Stimulated activated memory B cell treated with anti-CD40 and anti-IgM and Interleukin-4, amounts not matched to agents 10 μg/mL and 1 μg/mL and 100 μg/mL, for 72 hours (primary cell): ENCODE results near the gene ETS1.

Experiments
- ATAC-seq: fragments of 150-1000 bp; cut with Tn5 transposase; 2 replicates; pipeline ENCODE4 v1.10.0; 2021
- H3K27ac Mint-ChIP-seq: one replicate; pipeline ENCODE4 v1.8.0; 2022; ENCODE audit warnings: mild to moderate bottlenecking, mixed read lengths
- H3K27me3 Mint-ChIP-seq: one replicate; pipeline ENCODE4 v1.8.0; 2022; ENCODE audit warnings: mixed read lengths
- H3K36me3 Mint-ChIP-seq: one replicate; pipeline ENCODE4 v1.8.0; 2022; ENCODE audit warnings: mixed read lengths
- H3K4me1 Mint-ChIP-seq: one replicate; pipeline ENCODE4 v1.8.0; 2022; ENCODE audit warnings: mixed read lengths
- H3K4me3 Mint-ChIP-seq: one replicate; pipeline ENCODE4 v1.8.0; 2022; ENCODE audit warnings: mild to moderate bottlenecking, moderate library complexity, mixed read lengths
- H3K9me3 Mint-ChIP-seq: one replicate; pipeline ENCODE4 v1.8.0; 2022; ENCODE audit warnings: mixed read lengths

The ETS1 gene

DNA sequence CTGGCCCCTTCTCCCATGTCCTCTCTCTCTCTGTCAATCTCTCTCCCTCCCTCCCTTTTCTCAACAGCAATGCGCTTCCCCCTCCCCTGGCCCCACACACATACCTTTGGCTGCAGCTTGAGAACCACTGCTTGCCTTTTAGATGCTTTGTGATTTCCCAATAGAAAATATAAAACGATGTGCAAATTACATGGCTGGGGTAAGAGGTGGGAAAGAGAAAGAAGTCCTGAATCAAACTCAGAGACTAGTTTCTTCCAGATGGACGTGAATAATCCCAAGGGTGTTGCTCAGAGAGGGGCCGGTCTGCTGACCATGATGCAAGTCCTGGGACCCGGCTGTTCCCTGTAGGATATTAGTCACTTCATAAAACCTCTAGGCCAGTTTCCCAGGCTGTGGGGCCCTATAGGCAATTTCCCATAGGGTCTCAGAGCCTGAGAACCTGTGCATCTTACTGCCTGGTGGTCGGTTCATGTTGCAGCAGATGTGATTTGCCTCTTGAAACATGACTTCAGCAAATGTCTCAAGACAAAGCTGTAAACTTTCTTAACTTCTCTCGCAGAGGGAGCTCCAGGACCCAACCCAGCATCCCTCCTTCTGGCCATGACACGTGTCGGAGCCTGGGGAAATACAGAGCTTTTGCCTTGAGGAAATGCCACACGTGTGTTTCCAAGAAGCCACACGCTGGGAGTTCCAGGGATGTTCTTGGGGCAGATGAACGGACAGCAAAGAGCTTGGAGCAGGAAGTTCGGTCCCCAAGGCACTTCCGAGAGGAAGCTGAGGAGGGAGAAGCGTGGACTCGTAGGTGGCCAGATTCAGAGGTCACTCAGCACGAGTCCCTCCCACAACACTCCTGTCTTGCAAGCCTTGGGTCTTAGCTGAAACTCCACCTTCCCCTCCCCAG, 34.5 kb upstream of the ETS1 start:
- H3K4me1 Mint-ChIP-seq: peaks cover 89% of the 10 kb centered on the region
- no peak overlapping the region for H3K4me3 Mint-ChIP-seq
- peak overlapping the region; percentile 93 for H3K27ac Mint-ChIP-seq
- H3K27me3 Mint-ChIP-seq: no peaks in the 10 kb centered on the region
- no peaks in the 10 kb centered on the region for H3K36me3 Mint-ChIP-seq
- ATAC-seq: no peak
- no peaks in the 10 kb centered on the region for H3K9me3 Mint-ChIP-seq

DNA sequence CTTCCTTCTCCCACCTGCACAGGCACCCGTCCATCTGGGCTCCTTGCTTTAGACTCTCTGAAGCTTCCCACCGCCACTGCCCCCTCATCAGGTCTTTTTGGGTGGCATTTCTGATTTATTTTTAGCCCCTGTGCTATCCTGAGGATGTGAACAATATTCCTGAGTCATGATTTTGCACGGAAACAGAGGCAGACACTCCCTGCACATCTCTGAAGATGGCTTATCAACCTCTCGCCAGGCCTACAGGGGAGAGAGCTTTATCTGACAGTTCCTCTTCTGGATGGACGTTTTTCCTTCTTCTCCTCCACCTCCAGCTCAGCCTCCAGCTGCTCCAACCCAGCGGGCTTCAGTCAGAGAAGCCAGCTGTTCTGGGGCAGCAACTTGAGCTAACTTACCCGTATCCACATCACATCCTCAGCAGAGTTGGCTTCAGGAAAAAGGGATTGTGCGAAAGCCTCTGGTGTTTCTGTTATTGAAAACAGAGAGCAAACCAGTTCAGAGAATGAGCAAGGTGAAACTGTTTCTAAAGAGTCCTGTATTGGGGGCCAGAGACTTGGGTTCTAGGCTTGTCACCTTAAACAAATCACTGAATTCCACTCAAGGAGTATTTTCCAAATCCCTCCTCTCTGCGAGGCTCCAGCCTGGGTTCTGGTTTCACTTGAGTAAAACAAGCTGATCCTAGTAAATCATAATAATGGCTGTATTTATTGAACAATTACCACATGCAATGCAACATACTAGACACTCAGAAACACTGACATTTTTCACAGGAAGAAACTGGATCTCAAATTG, 33.1 kb upstream of the ETS1 start:
- Mint-ChIP-seq H3K9me3 (no peaks in the 10 kb centered on the region), H3K36me3 (no peaks in the 10 kb centered on the region), H3K27ac (peak overlapping the region; percentile 93), H3K4me1 (peaks cover 80% of the 10 kb centered on the region), H3K27me3 (no peaks in the 10 kb centered on the region), H3K4me3 (no peak overlapping the region)
- no peak for ATAC-seq

DNA sequence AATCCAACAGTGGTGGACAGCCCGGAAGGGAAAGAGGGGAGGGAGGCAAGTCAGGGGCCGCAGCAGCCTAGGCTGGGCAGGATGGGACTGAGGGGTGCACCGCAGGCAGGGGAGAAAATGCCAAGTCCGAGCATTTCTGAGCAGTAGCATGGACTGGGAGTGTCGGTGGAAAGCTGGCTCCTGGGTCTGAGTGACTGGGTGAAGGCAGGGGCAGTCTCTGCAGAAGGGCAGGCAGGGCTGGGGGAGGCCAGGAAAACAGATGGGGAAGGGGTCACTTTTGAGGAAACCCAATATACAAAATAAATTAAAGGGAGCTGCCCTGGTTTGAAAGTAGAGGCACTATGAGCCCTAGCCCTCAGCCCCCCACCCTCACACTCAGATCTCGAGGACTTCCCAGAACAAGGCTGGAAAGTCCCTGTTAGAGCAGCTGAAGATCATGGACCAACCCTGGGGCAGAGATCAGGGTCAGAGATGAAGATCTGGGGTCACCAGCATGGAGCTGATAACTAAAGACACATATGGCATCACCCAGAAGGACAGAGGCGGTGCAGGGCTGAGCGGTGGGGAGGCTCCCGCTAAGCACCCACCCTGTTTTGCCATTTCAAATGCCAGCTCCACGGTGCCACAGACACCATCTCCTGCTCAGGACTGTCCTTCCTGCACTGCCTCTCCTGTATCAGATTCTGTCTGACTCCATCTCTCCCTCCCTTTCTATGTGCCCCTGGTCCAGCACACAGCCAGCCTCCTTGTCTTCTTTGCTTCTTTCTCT, 32.4 kb upstream of the ETS1 start:
- H3K4me1 Mint-ChIP-seq: peaks cover 80% of the 10 kb centered on the region
- no peaks in the 10 kb centered on the region for H3K27me3 Mint-ChIP-seq
- no peaks in the 10 kb centered on the region for H3K36me3 Mint-ChIP-seq
- no peaks in the 10 kb centered on the region for H3K9me3 Mint-ChIP-seq
- ATAC-seq: no peak
- H3K27ac Mint-ChIP-seq: peak overlapping the region; percentile 93
- no peak overlapping the region for H3K4me3 Mint-ChIP-seq

DNA sequence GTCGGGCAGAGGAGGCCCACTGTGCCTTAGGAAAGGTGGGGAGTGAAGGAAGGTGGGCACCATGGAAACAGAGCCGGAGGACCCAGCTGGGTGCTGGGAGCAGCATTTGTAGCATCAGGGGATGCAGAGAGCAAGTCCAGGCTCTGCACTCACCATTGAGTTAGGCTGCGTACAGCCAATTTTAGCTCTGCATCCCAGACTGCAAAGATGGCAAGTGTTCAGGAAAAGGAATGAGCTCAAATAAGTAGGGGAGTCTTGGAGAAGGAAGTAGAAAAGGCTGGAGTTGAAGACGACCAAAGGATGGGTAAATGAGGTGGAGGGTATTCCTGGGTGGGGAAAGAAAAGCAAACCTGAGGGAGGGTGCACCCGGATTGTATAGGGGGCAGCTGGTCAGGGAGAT, 31.6 kb upstream of the ETS1 start:
- Mint-ChIP-seq H3K4me1 (peaks cover 80% of the 10 kb centered on the region), H3K9me3 (no peaks in the 10 kb centered on the region), H3K27me3 (no peaks in the 10 kb centered on the region), H3K27ac (peak overlapping the region; percentile 93), H3K36me3 (no peaks in the 10 kb centered on the region), H3K4me3 (no peak overlapping the region)
- no peak for ATAC-seq

DNA sequence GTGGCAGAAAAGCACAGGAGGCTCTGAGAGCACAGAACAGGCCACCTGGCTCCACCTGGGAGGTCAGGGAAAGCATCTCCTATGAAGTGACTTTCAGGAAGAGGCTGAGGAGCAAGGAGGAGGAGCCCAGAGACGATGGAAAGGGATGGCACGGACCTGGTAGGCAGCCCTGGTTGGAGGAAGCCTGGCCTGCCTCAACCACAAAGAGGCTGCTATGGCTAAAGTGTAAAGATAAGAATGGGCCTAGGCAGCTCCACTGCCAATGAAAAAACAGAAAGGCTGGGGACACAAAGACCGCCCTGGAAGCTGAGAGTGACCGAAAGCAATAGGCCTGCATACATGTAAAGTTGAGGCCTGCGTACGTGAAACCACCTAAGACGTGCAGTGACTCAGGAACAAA, 31.2 kb upstream of the ETS1 start:
- Mint-ChIP-seq H3K27ac (peak overlapping the region; percentile 93), H3K4me3 (no peak overlapping the region), H3K9me3 (no peaks in the 10 kb centered on the region), H3K27me3 (no peaks in the 10 kb centered on the region), H3K4me1 (peaks cover 80% of the 10 kb centered on the region), H3K36me3 (no peaks in the 10 kb centered on the region)
- ATAC-seq: no peak

DNA sequence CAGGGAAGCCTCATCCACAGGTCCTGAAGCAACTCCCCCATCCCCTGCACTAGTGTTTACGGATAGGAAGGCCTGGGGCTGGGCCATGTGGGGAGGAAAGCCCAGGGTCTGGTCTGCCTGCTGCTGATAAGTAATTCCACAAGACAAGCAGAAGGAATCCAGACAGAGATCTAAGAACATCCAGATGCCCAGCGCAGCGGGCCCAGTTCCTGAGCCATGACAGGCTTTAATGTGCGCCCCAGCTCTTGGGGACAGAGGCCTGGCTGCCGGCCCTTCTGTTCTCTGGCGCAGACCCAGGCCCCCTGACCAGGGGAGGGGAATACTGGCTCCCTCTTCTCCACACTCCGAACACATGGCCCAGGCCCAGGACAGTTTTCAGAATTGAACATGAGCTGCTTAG, 28.8 kb upstream of the ETS1 start:
- H3K36me3 Mint-ChIP-seq: no peaks in the 10 kb centered on the region
- H3K4me1 Mint-ChIP-seq: peaks cover 83% of the 10 kb centered on the region
- no peak for ATAC-seq
- no peak overlapping the region for H3K4me3 Mint-ChIP-seq
- H3K27me3 Mint-ChIP-seq: no peaks in the 10 kb centered on the region
- peak overlapping the region; percentile 93 for H3K27ac Mint-ChIP-seq
- H3K9me3 Mint-ChIP-seq: no peaks in the 10 kb centered on the region

DNA sequence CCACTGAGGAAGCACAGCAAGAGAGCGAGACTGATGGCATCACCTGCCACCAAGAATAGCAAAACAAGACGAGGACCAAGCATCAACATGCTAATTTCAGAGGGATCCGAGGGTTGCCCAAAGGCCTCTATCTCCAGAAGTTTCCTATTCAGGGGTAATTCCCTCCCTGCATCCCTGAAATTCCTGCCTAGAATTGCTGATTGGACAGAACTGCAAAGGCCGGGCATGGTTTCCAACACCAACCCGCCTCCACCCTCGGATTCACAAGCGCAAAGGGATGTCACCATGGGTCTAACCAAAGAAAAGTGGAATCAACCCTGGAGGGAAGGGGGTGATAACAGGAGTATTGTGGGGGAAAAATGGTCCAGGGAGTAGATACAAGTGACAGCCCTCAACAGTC, 28.3 kb upstream of the ETS1 start:
- Mint-ChIP-seq H3K9me3 (no peaks in the 10 kb centered on the region), H3K4me1 (peaks cover 86% of the 10 kb centered on the region), H3K4me3 (no peak overlapping the region), H3K27ac (peak overlapping the region; percentile 96), H3K27me3 (no peaks in the 10 kb centered on the region), H3K36me3 (no peaks in the 10 kb centered on the region)
- ATAC-seq: no peak

DNA sequence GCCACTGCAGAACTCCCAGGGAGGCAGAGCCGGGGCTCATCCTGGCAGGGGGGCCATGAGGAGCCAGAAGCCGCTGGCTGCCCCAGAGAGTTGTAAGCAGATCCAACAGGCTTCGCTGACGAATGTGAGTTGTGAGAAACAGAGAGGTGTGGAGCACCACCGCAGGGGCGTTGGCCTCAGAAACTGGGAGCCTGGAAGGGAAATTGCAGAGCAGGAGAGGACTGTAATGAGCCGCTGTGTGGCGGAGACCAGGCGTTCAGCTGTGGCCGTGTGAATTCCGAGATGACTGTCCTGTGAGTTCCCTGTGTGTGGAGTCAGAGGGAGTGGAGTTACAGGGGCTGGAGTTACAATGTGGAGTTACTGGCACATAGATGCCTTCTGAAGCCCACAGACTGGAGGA, 27.7 kb upstream of the ETS1 start:
- Mint-ChIP-seq H3K4me3 (no peak overlapping the region), H3K36me3 (no peaks in the 10 kb centered on the region), H3K27me3 (no peaks in the 10 kb centered on the region), H3K4me1 (peaks cover 86% of the 10 kb centered on the region), H3K9me3 (no peaks in the 10 kb centered on the region), H3K27ac (peak overlapping the region; percentile 96)
- ATAC-seq: no peak

DNA sequence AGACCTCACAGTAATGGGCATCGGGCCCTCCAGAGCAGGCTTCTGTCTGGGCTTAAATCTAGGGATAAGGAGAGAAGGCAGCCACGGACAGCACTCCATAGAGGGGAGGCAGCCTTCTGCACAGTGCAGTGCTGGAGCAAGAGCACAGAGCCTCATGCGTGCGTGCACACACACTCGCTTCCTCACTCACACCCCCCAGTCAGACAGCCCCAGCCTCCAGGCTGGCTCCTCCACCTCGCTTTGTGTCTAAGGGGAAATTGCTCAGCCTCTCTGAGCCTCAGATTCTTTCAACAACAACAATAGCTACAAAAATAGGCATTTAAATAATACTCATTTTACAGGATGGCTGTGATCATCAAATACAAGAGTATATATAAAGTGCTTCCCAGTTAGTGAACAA, 26.7 kb upstream of the ETS1 start:
- no peak overlapping the region for H3K4me3 Mint-ChIP-seq
- no peaks in the 10 kb centered on the region for H3K9me3 Mint-ChIP-seq
- peak overlapping the region; percentile 96 for H3K27ac Mint-ChIP-seq
- peaks cover 86% of the 10 kb centered on the region for H3K4me1 Mint-ChIP-seq
- ATAC-seq: no peak
- H3K27me3 Mint-ChIP-seq: no peaks in the 10 kb centered on the region
- H3K36me3 Mint-ChIP-seq: no peaks in the 10 kb centered on the region

DNA sequence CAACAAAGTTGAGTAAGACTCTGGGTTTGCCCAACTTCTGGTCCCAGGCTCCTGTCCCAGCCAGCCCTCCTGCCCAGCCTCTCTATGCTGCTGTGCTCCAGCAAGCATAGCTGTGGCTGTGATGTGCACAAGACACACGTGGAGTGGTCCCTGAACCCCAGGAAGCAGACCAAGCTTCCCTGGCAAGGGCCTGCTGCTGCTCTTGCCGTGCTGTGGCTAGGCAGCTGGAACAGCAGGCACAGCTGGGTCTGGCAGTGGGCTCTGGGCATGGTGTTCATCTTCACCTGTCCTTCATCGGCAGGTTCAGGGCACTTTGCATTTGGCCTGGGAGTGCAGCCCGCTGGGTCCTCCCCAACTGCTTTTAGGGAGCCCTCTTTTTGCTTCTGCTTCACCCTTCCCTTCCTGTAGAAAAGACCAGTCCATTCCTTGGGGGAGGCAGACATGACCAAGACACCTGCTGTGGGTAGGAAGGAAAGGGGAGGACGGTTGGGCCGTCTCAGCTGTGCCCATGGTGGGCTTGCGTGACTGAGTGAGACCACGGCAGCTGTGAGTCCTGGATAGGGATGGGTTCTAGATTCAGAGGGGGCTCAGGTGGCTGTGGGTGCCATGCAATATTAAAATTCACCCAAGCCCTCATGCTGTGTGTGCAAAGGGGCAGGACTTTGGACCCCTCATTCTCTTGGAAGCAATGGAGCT, 26.1 kb upstream of the ETS1 start:
- H3K9me3 Mint-ChIP-seq: no peaks in the 10 kb centered on the region
- H3K36me3 Mint-ChIP-seq: no peaks in the 10 kb centered on the region
- peaks cover 85% of the 10 kb centered on the region for H3K4me1 Mint-ChIP-seq
- no peaks in the 10 kb centered on the region for H3K27me3 Mint-ChIP-seq
- peak overlapping the region; percentile 96 for H3K27ac Mint-ChIP-seq
- no peak overlapping the region for H3K4me3 Mint-ChIP-seq
- ATAC-seq: no peak

DNA sequence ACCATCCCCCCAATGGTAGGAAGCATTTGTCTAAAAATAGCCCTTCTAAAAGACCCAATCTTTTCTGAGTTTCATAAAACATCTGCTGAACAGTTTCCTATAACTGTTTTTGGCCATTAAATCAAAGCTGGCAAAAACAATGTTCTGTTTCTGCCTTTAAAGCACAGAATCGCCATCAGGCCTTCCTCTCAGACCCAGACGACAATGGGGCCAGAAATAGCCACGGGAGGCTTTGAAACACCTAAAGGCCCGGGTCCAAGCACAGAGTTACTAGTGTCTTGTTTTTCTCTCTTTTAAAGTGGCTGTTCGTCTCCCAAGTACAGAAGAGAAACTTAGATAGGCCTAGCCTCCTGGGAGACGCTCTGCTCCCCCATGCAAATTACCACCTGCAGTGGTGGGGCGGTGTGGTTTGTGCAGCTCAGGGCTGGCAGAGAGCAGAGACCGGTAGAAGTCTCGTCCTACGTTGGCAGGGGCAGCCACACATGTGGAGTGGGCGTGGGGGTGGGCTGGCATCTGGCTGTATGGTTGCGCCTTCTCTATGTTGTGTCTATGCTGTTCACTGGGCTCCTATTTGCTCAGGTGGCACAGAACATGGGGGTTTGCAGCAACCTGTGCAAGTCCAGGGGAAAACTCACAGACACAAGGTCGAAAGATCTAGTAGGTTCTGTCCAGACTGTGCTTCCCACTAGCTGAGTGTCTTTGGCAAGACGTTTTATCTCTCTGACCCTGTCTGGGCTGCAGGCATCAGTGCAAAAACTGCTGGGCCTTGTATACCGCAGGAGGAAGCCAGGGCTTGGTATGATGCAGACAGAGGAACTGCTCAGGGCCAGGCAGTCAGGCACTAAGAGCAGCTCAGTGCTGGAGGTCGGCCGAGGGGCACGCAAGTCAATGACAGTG, 23.6 kb upstream of the ETS1 start:
- Mint-ChIP-seq H3K27ac (peak overlapping the region; percentile 96), H3K4me1 (peaks cover 78% of the 10 kb centered on the region), H3K36me3 (no peaks in the 10 kb centered on the region), H3K27me3 (no peaks in the 10 kb centered on the region), H3K4me3 (peak overlapping the region; percentile 40), H3K9me3 (no peaks in the 10 kb centered on the region)
- peak; percentile 99 for ATAC-seq

DNA sequence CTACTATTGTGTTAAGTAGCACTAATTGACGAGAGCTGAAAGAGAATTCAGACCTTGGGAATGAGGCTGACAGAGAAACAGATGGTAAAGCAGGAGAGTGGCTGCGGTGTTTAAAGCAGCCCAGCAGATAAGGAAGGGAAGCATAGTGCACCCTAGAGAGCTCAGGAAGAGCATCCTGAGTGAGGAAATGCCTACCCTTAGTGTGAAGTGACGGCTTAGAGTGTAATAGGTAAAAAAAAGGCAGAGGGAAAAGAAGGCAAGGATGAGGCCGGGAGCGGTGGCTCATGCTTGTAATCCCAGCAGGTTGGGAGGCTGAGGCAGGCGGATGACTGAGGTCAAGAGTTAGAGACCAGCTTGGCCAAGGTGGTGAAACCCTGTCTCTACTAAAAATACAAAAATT, 22.4 kb upstream of the ETS1 start:
- Mint-ChIP-seq H3K27ac (peak overlapping the region; percentile 96), H3K27me3 (no peaks in the 10 kb centered on the region), H3K9me3 (no peaks in the 10 kb centered on the region), H3K36me3 (no peaks in the 10 kb centered on the region), H3K4me3 (peak overlapping the region; percentile 24), H3K4me1 (peaks cover 80% of the 10 kb centered on the region)
- ATAC-seq: no peak

DNA sequence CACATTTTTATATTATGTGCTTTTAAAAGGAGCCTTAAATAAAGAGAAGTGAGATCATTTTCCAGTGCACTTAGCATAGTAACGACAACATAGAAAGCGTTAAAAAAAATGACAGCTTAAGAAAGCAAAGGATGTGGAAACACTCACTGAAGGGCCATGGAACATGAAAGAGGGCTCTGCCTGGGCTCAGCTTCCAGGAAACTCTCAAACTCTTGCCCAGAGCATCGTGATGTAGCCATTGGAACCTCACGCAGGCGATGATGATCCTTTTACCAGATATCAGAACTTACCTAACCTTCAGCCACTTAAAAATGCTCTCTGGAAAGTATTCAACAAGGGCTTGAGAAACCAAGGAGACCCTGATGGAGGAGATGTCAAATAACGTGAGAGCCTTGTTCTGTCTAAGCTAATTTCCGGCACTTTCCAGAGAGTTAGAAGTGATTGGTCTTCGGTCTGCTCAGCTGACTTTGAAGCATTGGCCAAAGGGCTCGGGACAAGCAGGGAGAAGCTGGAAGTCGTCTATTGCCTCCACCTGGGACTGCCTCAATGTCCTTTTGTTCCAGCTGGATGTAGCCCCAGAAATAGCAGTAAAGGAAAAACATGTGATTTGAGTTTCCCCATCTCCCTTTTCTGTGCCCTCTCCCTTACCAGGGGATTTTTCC, 21.5 kb upstream of the ETS1 start:
- no peaks in the 10 kb centered on the region for H3K27me3 Mint-ChIP-seq
- peaks cover 80% of the 10 kb centered on the region for H3K4me1 Mint-ChIP-seq
- no peak for ATAC-seq
- no peaks in the 10 kb centered on the region for H3K9me3 Mint-ChIP-seq
- no peak overlapping the region for H3K4me3 Mint-ChIP-seq
- no peaks in the 10 kb centered on the region for H3K36me3 Mint-ChIP-seq
- H3K27ac Mint-ChIP-seq: peak overlapping the region; percentile 96

DNA sequence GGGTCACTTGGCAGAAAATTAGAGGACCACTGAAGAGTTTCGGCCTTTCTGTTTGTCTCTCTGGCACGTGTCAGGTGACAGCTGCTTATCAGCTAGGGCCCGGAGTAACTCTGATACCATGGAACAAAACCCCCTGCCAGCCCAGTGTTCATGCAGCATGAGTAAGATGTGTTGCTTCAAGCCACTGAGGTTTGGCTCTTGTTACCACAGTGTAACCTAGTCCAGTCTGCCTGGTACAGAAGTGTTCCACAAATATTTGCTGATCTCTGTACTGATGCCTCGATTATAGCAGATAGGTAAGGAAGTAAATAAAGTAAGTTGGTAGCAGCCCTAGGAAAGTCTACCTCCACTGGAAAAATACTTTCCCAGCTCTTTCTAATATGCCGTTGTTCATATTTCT, 20.5 kb upstream of the ETS1 start:
- Mint-ChIP-seq H3K36me3 (no peaks in the 10 kb centered on the region), H3K27me3 (no peaks in the 10 kb centered on the region), H3K4me3 (no peak overlapping the region), H3K27ac (peak overlapping the region; percentile 96), H3K4me1 (peaks cover 80% of the 10 kb centered on the region), H3K9me3 (no peaks in the 10 kb centered on the region)
- ATAC-seq: no peak
